GM23338 (cell line): ENCODE results near the gene PAM16. TPM values are rescaled to one million over a fixed set of nuclear protein-coding genes. Genes with fewer than 3 reads are reported as not detected.

Source experiments
- ATAC-seq: fragments of 200-7000 bp; cut with Tn5 transposase; 3 replicates; pipeline ENCODE4 v1.9.1; 2020
- DNase-seq: peaks from one replicate; pipeline ENCODE4 v3.0.0-alpha.2; 2015; ENCODE audit warnings: low spot score
- H2AFZ ChIP-seq: fragments of 200-600 bp; sonication (generic); 2 replicates; pipeline ENCODE4 v1.8.0; 2016; ENCODE audit warnings: antibody characterized with exemption, mild to moderate bottlenecking, moderate library complexity
- H3F3A ChIP-seq: fragments of 200-600 bp; sonication (generic); replicated peaks from 2 replicates; pipeline ENCODE4 v1.8.0; 2017; ENCODE audit warnings: antibody characterized with exemption, mixed run types, low read depth
- H3K27ac ChIP-seq: fragments of 200-600 bp; sonication (generic); 2 replicates; pipeline ENCODE4 v1.6.1; 2016; ENCODE audit warnings: low read depth
- H3K27me3 ChIP-seq: fragments of 200-600 bp; sonication (generic); 2 replicates; pipeline ENCODE4 v1.8.0; 2016; ENCODE audit warnings: mild to moderate bottlenecking, mixed run types, moderate library complexity; ENCODE audit not compliant: insufficient read depth
- H3K36me3 ChIP-seq: fragments of 200-600 bp; sonication (generic); 2 replicates; pipeline ENCODE4 v1.8.0; 2016; ENCODE audit warnings: mild to moderate bottlenecking; ENCODE audit not compliant: insufficient read depth
- H3K4me1 ChIP-seq: fragments of 200-600 bp; sonication (generic); 2 replicates; pipeline ENCODE4 v1.8.0; 2016; ENCODE audit warnings: mild to moderate bottlenecking, moderate library complexity; ENCODE audit not compliant: insufficient read depth
- H3K4me2 ChIP-seq: fragments of 200-600 bp; sonication (generic); 2 replicates; pipeline ENCODE4 v1.7.1; 2017; ENCODE audit warnings: mixed run types
- H3K4me3 ChIP-seq: fragments of 200-600 bp; sonication (generic); 2 replicates; pipeline ENCODE4 v1.6.1; 2016; ENCODE audit warnings: mixed run types
- H3K79me2 ChIP-seq: fragments of 200-600 bp; sonication (generic); replicated peaks from 2 replicates; pipeline ENCODE4 v1.8.0; 2017; ENCODE audit warnings: mild to moderate bottlenecking; ENCODE audit not compliant: insufficient read depth
- H3K9me2 ChIP-seq: fragments of 200-600 bp; sonication (generic); 2 replicates; pipeline ENCODE4 v1.8.0; 2017; ENCODE audit not compliant: insufficient read depth
- H4K20me1 ChIP-seq: fragments of 200-600 bp; sonication (generic); replicated peaks from 2 replicates; pipeline ENCODE4 v1.8.0; 2017; ENCODE audit warnings: mild to moderate bottlenecking; ENCODE audit not compliant: insufficient read depth
- H3K27ac Mint-ChIP-seq: 2 replicates; pipeline ENCODE4 v1.8.0; 2020; ENCODE audit warnings: inconsistent platforms, mild to moderate bottlenecking, moderate library complexity, mixed read lengths
- H3K27me3 Mint-ChIP-seq: 3 replicates; pipeline ENCODE4 v1.8.0; 2022; ENCODE audit warnings: low read depth, mild to moderate bottlenecking, moderate library complexity, mixed read lengths, inconsistent platforms; ENCODE audit not compliant: insufficient read depth, poor library complexity
- H3K36me3 Mint-ChIP-seq: 3 replicates; pipeline ENCODE4 v1.8.0; 2021; ENCODE audit warnings: low read depth, mild to moderate bottlenecking, inconsistent platforms, moderate library complexity, mixed read lengths
- H3K4me1 Mint-ChIP-seq: 3 replicates; pipeline ENCODE4 v1.8.0; 2020; ENCODE audit warnings: mild to moderate bottlenecking, inconsistent platforms, mixed read lengths
- H3K4me3 Mint-ChIP-seq: 3 replicates; pipeline ENCODE4 v1.8.0; 2021; ENCODE audit warnings: moderate library complexity, mild to moderate bottlenecking, inconsistent platforms, mixed read lengths
- H3K9me3 Mint-ChIP-seq: 3 replicates; pipeline ENCODE4 v1.8.0; 2020; ENCODE audit warnings: moderate library complexity, mild to moderate bottlenecking, inconsistent platforms, mixed read lengths
- CREB1 ChIP-seq: fragments of 250-450 bp; sonication (Bioruptor Pico); IDR thresholded peaks from 2 replicates; pipeline ENCODE4 v1.5.0; 2020; ENCODE audit warnings: low read depth, mild to moderate bottlenecking, moderate library complexity
- CTCF ChIP-seq, 2 experiments: fragments of 200-600 bp in 1 of 2; sonication (generic) in 1 of 2; conservative IDR thresholded peaks; 2 replicates each; pipeline versions ENCODE4 v1.5.1 to v1.6.1; 2016 to 2017; ENCODE audit warnings: antibody characterized with exemption in 2 of 2, low read depth in 2 of 2, mild to moderate bottlenecking in 2 of 2, moderate library complexity in 1 of 2
- ETS1 ChIP-seq: IDR thresholded peaks from 2 replicates; pipeline ENCODE4 v1.6.1; 2016; ENCODE audit warnings: antibody characterized with exemption
- EZH2 ChIP-seq: fragments of 200-600 bp; sonication (generic); IDR thresholded peaks from one replicate; pipeline ENCODE4 v1.8.0; 2017; ENCODE audit warnings: antibody characterized with exemption, mild to moderate bottlenecking, low read depth; ENCODE audit not compliant: unreplicated experiment
- EZH2phosphoT487 ChIP-seq: fragments of 200-600 bp; sonication (generic); IDR thresholded peaks from one replicate; pipeline ENCODE4 v1.8.1; 2018; ENCODE audit warnings: antibody characterized with exemption; ENCODE audit not compliant: unreplicated experiment
- JUNB ChIP-seq: IDR thresholded peaks from one replicate; pipeline ENCODE4 v1.6.1; 2016; ENCODE audit warnings: antibody characterized with exemption; ENCODE audit not compliant: unreplicated experiment
- NANOG ChIP-seq: IDR thresholded peaks from 2 replicates; pipeline ENCODE4 v1.6.1; 2016; ENCODE audit warnings: antibody characterized with exemption, borderline replicate concordance
- POLR2AphosphoS5 ChIP-seq: IDR thresholded peaks from 2 replicates; pipeline ENCODE4 v1.6.1; 2016; ENCODE audit warnings: antibody characterized with exemption, low read depth
- REST ChIP-seq: IDR thresholded peaks from one replicate; pipeline ENCODE4 v1.6.1; 2018; ENCODE audit warnings: antibody characterized with exemption; ENCODE audit not compliant: unreplicated experiment
- STAT1 ChIP-seq: IDR thresholded peaks from one replicate; pipeline ENCODE4 v1.6.1; 2016; ENCODE audit warnings: antibody characterized with exemption; ENCODE audit not compliant: unreplicated experiment
- ZNF114 ChIP-seq: fragments of 250-450 bp; sonication (Bioruptor Pico); IDR thresholded peaks from 2 replicates; pipeline ENCODE4 v1.5.0; 2020; ENCODE audit warnings: mild to moderate bottlenecking, moderate library complexity
- ZNF331 ChIP-seq: fragments of 250-450 bp; sonication (Bioruptor Pico); IDR thresholded peaks from 2 replicates; pipeline ENCODE4 v1.5.0; 2020; ENCODE audit warnings: low read depth, mild to moderate bottlenecking, moderate library complexity
- ZNF462 ChIP-seq: fragments of 250-450 bp; sonication (Bioruptor Pico); IDR thresholded peaks from 2 replicates; pipeline ENCODE4 v1.5.0; 2020; ENCODE audit warnings: mild to moderate bottlenecking, moderate library complexity
- polyA plus RNA-seq: library from polyadenylated mRNA; unstranded; fragments of >200 nt; fragmentation: Nextera tagmentation; extraction: Ambion mirVana; gene quantifications from 2 replicates; pipeline ENCODE4 v1.2.1, GENCODE V29; 2016
- total RNA-seq: library from RNA; depleted of rRNA; stranded (reverse); fragments of >200 nt; shearing (Covaris generic); gene quantifications from 2 replicates; pipeline ENCODE4 v1.2.3, GENCODE V29; 2014

PAM16 gene
- total and polyA plus RNA-seq, 2 experiments from 2014 or later = 84.1 to 283 TPM

- peaks cover 3% of the 10 kb centered on the region; the same call in 1 of the 2 replicates for H4K20me1 ChIP-seq
- ATAC-seq = no peak
These were observed 27.9 kb downstream of the PAM16 start for GRCh38 chr16:4323071-4323844.

More at GRCh38 chr16:4323071-4323844, 27.9 kb downstream of the PAM16 start:
- Mint-ChIP-seq H3K27me3 (peaks cover 8% of the 10 kb centered on the region), H3K27ac (no peak overlapping the region), H3K4me1 (peaks cover 17% of the 10 kb centered on the region), H3K36me3 (no peaks in the 10 kb centered on the region), H3K9me3 (no peaks in the 10 kb centered on the region), H3K4me3 (no peak overlapping the region)
- 0 out of 2 replicates have a peak overlapping the region, but pooled peaks have one; percentile 39 for H3K27ac ChIP-seq
- H3K79me2 ChIP-seq = peaks cover 74% of the 10 kb centered on the region
- no peaks in the 10 kb centered on the region for H3K9me2 ChIP-seq
- no peak for DNase-seq
- H3K27me3 ChIP-seq = no peaks in the 10 kb centered on the region
- H3K4me1 ChIP-seq = peaks cover 35% of the 10 kb centered on the region
- TF ChIP-seq NANOG (no peak), ZNF114 (CRISPR knock-in tag) (no peak), EZH2 (no peak), ETS1 (no peak), POLR2AphosphoS5 (no peak), CTCF (conservative IDR thresholded peaks at IDR 0.05; ENCODE audit: low read depth in 2 of 2) (no peak), CREB1 (CRISPR knock-in tag) (no peak), EZH2phosphoT487 (no peak), REST (no peak), ZNF331 (no peak), JUNB (no peak), ZNF462 (CRISPR knock-in tag) (no peak), STAT1 (no peak)
- no peak overlapping the region for H2AFZ ChIP-seq
- H3K4me3 ChIP-seq = no peak overlapping the region
- peak overlapping the region; percentile 73 for H3K4me2 ChIP-seq
- H3F3A ChIP-seq = peaks cover 7% of the 10 kb centered on the region
- no peaks in the 10 kb centered on the region for H3K36me3 ChIP-seq
